SK-N-SH (cell line): ENCODE results near the gene PRAME. TPM values are rescaled to one million over a fixed set of nuclear protein-coding genes. Genes with fewer than 3 reads are reported as not detected.

Source experiments
- CTCF ChIA-PET: fragments of 300-600, 350-600 bp; formaldehyde crosslinking; extraction: SDS; loops from one replicate; lab custom pipeline; 2021; lab: Yijun Ruan, JAX
- POLR2A ChIA-PET: fragments of 350-600 bp; sonication (Branson Sonifier 250); formaldehyde crosslinking; extraction: SDS; loops from one replicate; lab custom pipeline; 2020; ENCODE audit warnings: antibody characterized with exemption, inconsistent platforms; lab: Yijun Ruan, JAX
- DNase-seq: peaks from one replicate; pipeline ENCODE4 v3.0.0; 2012
- H2AFZ ChIP-seq: fragments of 200-600 bp; sonication (generic); 2 replicates; pipeline ENCODE4 v1.8.1; 2016; ENCODE audit warnings: antibody characterized with exemption, mild to moderate bottlenecking, low read depth
- H3F3A ChIP-seq: fragments of 200-600 bp; sonication (generic); replicated peaks from 2 replicates; pipeline ENCODE3; 2016; ENCODE audit warnings: antibody characterized with exemption, mild to moderate bottlenecking; ENCODE audit not compliant: insufficient read depth
- H3K27ac ChIP-seq, 2 experiments: fragments of 200-500 bp in 1 of 2; fragments of 200-600 bp in 1 of 2; sonication (Bioruptor generic) in 1 of 2; sonication (generic), shearing (Covaris generic) in 1 of 2; 2 replicates each; pipeline versions ENCODE4 v1.5.1 to v1.6.1; 2014 to 2016; ENCODE audit warnings: low read depth in 2 of 2, inconsistent platforms in 1 of 2, low read length in 1 of 2, mild to moderate bottlenecking in 1 of 2, mixed read lengths in 1 of 2
- H3K27me3 ChIP-seq: fragments of 200-600 bp; sonication (generic), shearing (Covaris generic); 2 replicates; pipeline ENCODE4 v1.6.1; 2016; ENCODE audit warnings: mixed run types; ENCODE audit not compliant: insufficient read depth
- H3K36me3 ChIP-seq, 2 experiments: fragments of 200-500 bp in 1 of 2; fragments of 200-600 bp in 1 of 2; sonication (Bioruptor generic) in 1 of 2; sonication (generic) in 1 of 2; replicated peaks in 1 of 2; 2 replicates each; pipeline versions ENCODE3 to v1.5.1; 2014 to 2016; ENCODE audit warnings: low read length in 1 of 2, mild to moderate bottlenecking in 1 of 2; ENCODE audit not compliant: insufficient read depth in 2 of 2, control insufficient read depth in 1 of 2
- H3K4me1 ChIP-seq, 2 experiments: fragments of 200-500 bp in 1 of 2; fragments of 200-600 bp in 1 of 2; sonication (Bioruptor generic) in 1 of 2; sonication (generic), shearing (Covaris generic) in 1 of 2; 2 replicates each; pipeline versions ENCODE4 v1.5.1 to v1.6.1; 2014 to 2016; ENCODE audit warnings: low read depth in 1 of 2, low read length in 1 of 2, mixed run types in 1 of 2; ENCODE audit not compliant: insufficient read depth in 2 of 2, control insufficient read depth in 1 of 2
- H3K4me2 ChIP-seq: fragments of 200-600 bp; sonication (generic), shearing (Covaris generic); 2 replicates; pipeline ENCODE4 v1.6.1; 2017; ENCODE audit warnings: mixed run types
- H3K4me3 ChIP-seq, 2 experiments: fragments of 200-500 bp in 1 of 2; fragments of 200-600 bp in 1 of 2; sonication (Bioruptor generic) in 1 of 2; sonication (generic), shearing (Covaris generic) in 1 of 2; 2 replicates each; pipeline versions ENCODE4 v1.5.1 to v1.8.1; 2014 to 2016; ENCODE audit warnings: low read depth in 2 of 2, inconsistent platforms in 1 of 2, low read length in 1 of 2, mild to moderate bottlenecking in 1 of 2, mixed read lengths in 1 of 2, moderate library complexity in 1 of 2
- H3K79me2 ChIP-seq: fragments of 200-600 bp; sonication (generic); 2 replicates; pipeline ENCODE4 v1.8.1; 2017; ENCODE audit warnings: mild to moderate bottlenecking; ENCODE audit not compliant: insufficient read depth
- H3K9ac ChIP-seq: fragments of 200-600 bp; sonication (generic); 2 replicates; pipeline ENCODE4 v1.6.1; 2017; ENCODE audit warnings: mixed run types
- H3K9me2 ChIP-seq: fragments of 200-600 bp; sonication (generic); 2 replicates; pipeline ENCODE4 v1.6.1; 2017; ENCODE audit warnings: mixed run types
- H3K9me3 ChIP-seq: fragments of 200-600 bp; sonication (generic); 2 replicates; pipeline ENCODE4 v1.6.1; 2017; ENCODE audit warnings: mixed run types, mild to moderate bottlenecking, moderate library complexity
- H4K20me1 ChIP-seq: fragments of 200-600 bp; sonication (generic); 2 replicates; pipeline ENCODE4 v1.6.1; 2017; ENCODE audit warnings: mild to moderate bottlenecking, mixed run types; ENCODE audit not compliant: insufficient read depth
- CHD2 ChIP-seq: fragments of 150-350 bp; IDR thresholded peaks from 2 replicates; pipeline ENCODE4 v1.6.1; 2018; ENCODE audit warnings: low read length; ENCODE audit not compliant: partially characterized antibody
- ELF1 ChIP-seq: IDR thresholded peaks from 2 replicates; pipeline ENCODE4 v1.4.0; 2012
- EZH2phosphoT487 ChIP-seq: fragments of 200-600 bp; sonication (generic); IDR thresholded peaks from 2 replicates; pipeline ENCODE4 v1.6.1; 2017; ENCODE audit warnings: low read depth, mixed run types, mild to moderate bottlenecking, antibody characterized with exemption, moderate library complexity, borderline replicate concordance
- FOSL2 ChIP-seq: IDR thresholded peaks from 2 replicates; pipeline ENCODE4 v1.4.0; 2012; ENCODE audit warnings: low read depth, mild to moderate bottlenecking, moderate library complexity, borderline replicate concordance
- FOXJ3 ChIP-seq: sonication (generic); formaldehyde crosslinking; IDR thresholded peaks from 2 replicates; pipeline ENCODE4 v1.5.1; 2020; ENCODE audit warnings: mild to moderate bottlenecking, missing genetic modification reagents
- FOXM1 ChIP-seq: IDR thresholded peaks from 2 replicates; pipeline ENCODE4 v1.4.0; 2012; ENCODE audit warnings: low read depth, mild to moderate bottlenecking
- GABPA ChIP-seq: IDR thresholded peaks from 2 replicates; pipeline ENCODE4 v1.4.0; 2012; ENCODE audit warnings: low read depth, mild to moderate bottlenecking
- GATA2 ChIP-seq: sonication (generic); formaldehyde crosslinking; IDR thresholded peaks from 2 replicates; pipeline ENCODE4 v1.5.0; 2020; ENCODE audit warnings: mild to moderate bottlenecking, missing genetic modification reagents
- JUND ChIP-seq: IDR thresholded peaks from 2 replicates; pipeline ENCODE4 v1.4.0; 2012
- MEF2A ChIP-seq: IDR thresholded peaks from 2 replicates; pipeline ENCODE4 v1.4.0; 2012; ENCODE audit warnings: low read depth, borderline replicate concordance
- MXI1 ChIP-seq: IDR thresholded peaks from 2 replicates; pipeline ENCODE4 v1.6.1; 2012; ENCODE audit warnings: mild to moderate bottlenecking, low read depth, low read length, improper control_type of control experiment
- NRF1 ChIP-seq: IDR thresholded peaks from 2 replicates; pipeline ENCODE4 v1.6.1; 2012; ENCODE audit warnings: low read depth, mild to moderate bottlenecking, low read length
- RAD21 ChIP-seq: IDR thresholded peaks from 2 replicates; pipeline ENCODE4 v1.6.1; 2012; ENCODE audit warnings: mild to moderate bottlenecking, low read length
- RCOR1 ChIP-seq: fragments of 150-350 bp; IDR thresholded peaks from 2 replicates; pipeline ENCODE4 v1.6.1; 2017; ENCODE audit warnings: antibody characterized with exemption, low read length
- RXRA ChIP-seq: IDR thresholded peaks from 2 replicates; pipeline ENCODE4 v1.4.0; 2012; ENCODE audit warnings: low read depth, mild to moderate bottlenecking, borderline replicate concordance
- SIN3A ChIP-seq: IDR thresholded peaks from 2 replicates; pipeline ENCODE4 v1.6.1; 2012; ENCODE audit warnings: low read depth, mild to moderate bottlenecking, low read length, moderate library complexity, borderline replicate concordance
- TAF1 ChIP-seq: IDR thresholded peaks from 2 replicates; pipeline ENCODE4 v1.6.1; 2012; ENCODE audit warnings: low read depth, mild to moderate bottlenecking, low read length, moderate library complexity, borderline replicate concordance
- TCF12 ChIP-seq: IDR thresholded peaks from 2 replicates; pipeline ENCODE4 v1.4.0; 2012
- TEAD4 ChIP-seq: IDR thresholded peaks from 2 replicates; pipeline ENCODE4 v1.4.0; 2012; ENCODE audit warnings: mild to moderate bottlenecking, borderline replicate concordance; ENCODE audit not compliant: insufficient read depth
- WGBS: methylation state at CpG from one replicate; pipeline ENCODE4 v1.1.6; 2017; ENCODE audit warnings: low lambda C conversion rate; 5-methylcytosine and 5-hydroxymethylcytosine counted together
- polyA plus RNA-seq, 3 experiments: library from polyadenylated mRNA; depleted of rRNA; stranded (reverse); fragments of >200 nt; gene quantifications; 2 replicates each; pipeline ENCODE4 v1.2.3, GENCODE V29; 2012
- TF ChIP-seq, protein P1 (sequence below): IDR thresholded peaks from 2 replicates; pipeline ENCODE4 v1.4.0; 2012; ENCODE audit warnings: low read depth
- TF ChIP-seq, protein P2 (sequence below): IDR thresholded peaks from 2 replicates; pipeline ENCODE4 v1.4.0; 2012; ENCODE audit warnings: low read depth, borderline replicate concordance
- TF ChIP-seq, protein P3 (sequence below): fragments of 150-350 bp; IDR thresholded peaks from 2 replicates; pipeline ENCODE4 v1.6.1; 2017; ENCODE audit warnings: antibody characterized with exemption, low read length, low read depth, borderline replicate concordance
- TF ChIP-seq, protein P4 (sequence below): fragments of 200-600 bp; sonication (generic); IDR thresholded peaks from 2 replicates; pipeline ENCODE4 v1.6.1; 2017; ENCODE audit warnings: antibody characterized with exemption, mild to moderate bottlenecking, moderate library complexity
- TF ChIP-seq, protein P5 (sequence below): IDR thresholded peaks from 2 replicates; pipeline ENCODE4; 2012

PRAME gene
- polyA plus RNA-seq, 1 of the 3 experiments (the other 2 are of a cell fraction), result 193 TPM

DNA sequence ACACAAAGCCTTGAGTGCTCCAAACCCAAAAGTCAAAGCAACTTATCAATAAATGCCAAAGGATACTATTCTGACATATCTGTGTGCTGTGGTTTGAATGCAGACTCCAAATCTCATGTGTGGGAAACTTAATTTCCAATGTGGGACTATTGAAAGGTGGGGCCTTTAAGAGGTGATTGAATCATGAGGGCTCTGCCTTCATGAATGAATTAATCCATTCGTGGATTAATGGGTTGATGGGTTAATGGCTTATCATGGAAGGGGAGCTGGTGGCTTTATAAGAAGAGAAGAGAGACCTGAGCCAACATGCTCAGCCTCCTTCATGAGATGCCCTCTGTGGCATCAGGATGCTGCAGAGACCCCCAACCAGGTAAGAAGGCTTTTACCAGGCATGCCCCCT, 22.1 kb downstream of the PRAME start (continued):
- TF ChIP-seq MXI1, result no peak
- no peak for TF ChIP-seq FOXJ3
- no peak for TF ChIP-seq MEF2A
- TF ChIP-seq, protein P1, sequence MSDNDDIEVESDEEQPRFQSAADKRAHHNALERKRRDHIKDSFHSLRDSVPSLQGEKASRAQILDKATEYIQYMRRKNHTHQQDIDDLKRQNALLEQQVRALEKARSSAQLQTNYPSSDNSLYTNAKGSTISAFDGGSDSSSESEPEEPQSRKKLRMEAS, result no peak
- TF ChIP-seq, protein P2, sequence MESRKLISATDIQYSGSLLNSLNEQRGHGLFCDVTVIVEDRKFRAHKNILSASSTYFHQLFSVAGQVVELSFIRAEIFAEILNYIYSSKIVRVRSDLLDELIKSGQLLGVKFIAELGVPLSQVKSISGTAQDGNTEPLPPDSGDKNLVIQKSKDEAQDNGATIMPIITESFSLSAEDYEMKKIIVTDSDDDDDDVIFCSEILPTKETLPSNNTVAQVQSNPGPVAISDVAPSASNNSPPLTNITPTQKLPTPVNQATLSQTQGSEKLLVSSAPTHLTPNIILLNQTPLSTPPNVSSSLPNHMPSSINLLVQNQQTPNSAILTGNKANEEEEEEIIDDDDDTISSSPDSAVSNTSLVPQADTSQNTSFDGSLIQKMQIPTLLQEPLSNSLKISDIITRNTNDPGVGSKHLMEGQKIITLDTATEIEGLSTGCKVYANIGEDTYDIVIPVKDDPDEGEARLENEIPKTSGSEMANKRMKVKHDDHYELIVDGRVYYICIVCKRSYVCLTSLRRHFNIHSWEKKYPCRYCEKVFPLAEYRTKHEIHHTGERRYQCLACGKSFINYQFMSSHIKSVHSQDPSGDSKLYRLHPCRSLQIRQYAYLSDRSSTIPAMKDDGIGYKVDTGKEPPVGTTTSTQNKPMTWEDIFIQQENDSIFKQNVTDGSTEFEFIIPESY, result no peak
- no peak for TF ChIP-seq SIN3A
- TF ChIP-seq, protein P3, sequence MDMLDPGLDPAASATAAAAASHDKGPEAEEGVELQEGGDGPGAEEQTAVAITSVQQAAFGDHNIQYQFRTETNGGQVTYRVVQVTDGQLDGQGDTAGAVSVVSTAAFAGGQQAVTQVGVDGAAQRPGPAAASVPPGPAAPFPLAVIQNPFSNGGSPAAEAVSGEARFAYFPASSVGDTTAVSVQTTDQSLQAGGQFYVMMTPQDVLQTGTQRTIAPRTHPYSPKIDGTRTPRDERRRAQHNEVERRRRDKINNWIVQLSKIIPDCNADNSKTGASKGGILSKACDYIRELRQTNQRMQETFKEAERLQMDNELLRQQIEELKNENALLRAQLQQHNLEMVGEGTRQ, result no peak

DNA sequence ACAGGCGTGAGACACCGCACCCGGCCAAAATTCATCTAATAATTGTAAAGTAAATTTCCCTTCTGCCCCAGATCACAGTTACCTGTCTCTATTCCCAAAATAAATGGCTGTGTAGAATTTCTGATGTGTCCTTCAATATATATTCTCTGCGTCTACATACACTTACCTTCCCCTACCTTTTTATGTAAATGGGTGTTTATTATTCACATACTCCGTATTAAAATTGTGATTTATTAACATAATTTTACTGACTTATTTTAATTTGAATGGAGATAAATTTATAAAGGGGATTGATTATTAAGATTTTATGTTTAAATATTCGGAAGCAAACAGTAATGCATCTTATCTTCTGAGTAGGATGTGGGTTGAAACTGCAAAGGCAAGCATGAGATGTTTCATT, 22.6 kb downstream of the PRAME start:
- Histone ChIP-seq H3K9me2 (no peaks in the 10 kb centered on the region), H3K9me3 (no peaks in the 10 kb centered on the region), H3K27ac (no peak overlapping the region), H3K4me2 (no peak overlapping the region), H3K36me3 (no peaks in the 10 kb centered on the region), H3K9ac (no peak overlapping the region), H4K20me1 (no peaks in the 10 kb centered on the region), H2AFZ (no peak overlapping the region), H3K4me1 (no peaks in the 10 kb centered on the region), H3K27me3 (no peaks in the 10 kb centered on the region), H3K79me2 (no peaks in the 10 kb centered on the region), H3F3A (no peaks in the 10 kb centered on the region), H3K4me3 (no peak overlapping the region)
- POLR2A ChIA-PET, result no interaction called here
- WGBS, result 65% methylated on average over 6 of the region's 6 CpGs
- TF ChIP-seq ELF1, result no peak
- no peak for TF ChIP-seq NRF1
- TF ChIP-seq TCF12, result no peak
- TF ChIP-seq FOSL2, result no peak
- no peak for TF ChIP-seq RCOR1
- TF ChIP-seq CHD2, result no peak
- TF ChIP-seq GABPA, result no peak
- TF ChIP-seq, protein P4, sequence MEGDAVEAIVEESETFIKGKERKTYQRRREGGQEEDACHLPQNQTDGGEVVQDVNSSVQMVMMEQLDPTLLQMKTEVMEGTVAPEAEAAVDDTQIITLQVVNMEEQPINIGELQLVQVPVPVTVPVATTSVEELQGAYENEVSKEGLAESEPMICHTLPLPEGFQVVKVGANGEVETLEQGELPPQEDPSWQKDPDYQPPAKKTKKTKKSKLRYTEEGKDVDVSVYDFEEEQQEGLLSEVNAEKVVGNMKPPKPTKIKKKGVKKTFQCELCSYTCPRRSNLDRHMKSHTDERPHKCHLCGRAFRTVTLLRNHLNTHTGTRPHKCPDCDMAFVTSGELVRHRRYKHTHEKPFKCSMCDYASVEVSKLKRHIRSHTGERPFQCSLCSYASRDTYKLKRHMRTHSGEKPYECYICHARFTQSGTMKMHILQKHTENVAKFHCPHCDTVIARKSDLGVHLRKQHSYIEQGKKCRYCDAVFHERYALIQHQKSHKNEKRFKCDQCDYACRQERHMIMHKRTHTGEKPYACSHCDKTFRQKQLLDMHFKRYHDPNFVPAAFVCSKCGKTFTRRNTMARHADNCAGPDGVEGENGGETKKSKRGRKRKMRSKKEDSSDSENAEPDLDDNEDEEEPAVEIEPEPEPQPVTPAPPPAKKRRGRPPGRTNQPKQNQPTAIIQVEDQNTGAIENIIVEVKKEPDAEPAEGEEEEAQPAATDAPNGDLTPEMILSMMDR, result no peak
- TF ChIP-seq EZH2phosphoT487, result no peak
- TF ChIP-seq FOXM1, result no peak
- TF ChIP-seq JUND, result no peak
- no peak for TF ChIP-seq MEF2A
- TF ChIP-seq RAD21, result no peak
- TF ChIP-seq, protein P1, result no peak
- TF ChIP-seq RXRA, result no peak
- no peak for TF ChIP-seq TEAD4
- TF ChIP-seq, protein P5, sequence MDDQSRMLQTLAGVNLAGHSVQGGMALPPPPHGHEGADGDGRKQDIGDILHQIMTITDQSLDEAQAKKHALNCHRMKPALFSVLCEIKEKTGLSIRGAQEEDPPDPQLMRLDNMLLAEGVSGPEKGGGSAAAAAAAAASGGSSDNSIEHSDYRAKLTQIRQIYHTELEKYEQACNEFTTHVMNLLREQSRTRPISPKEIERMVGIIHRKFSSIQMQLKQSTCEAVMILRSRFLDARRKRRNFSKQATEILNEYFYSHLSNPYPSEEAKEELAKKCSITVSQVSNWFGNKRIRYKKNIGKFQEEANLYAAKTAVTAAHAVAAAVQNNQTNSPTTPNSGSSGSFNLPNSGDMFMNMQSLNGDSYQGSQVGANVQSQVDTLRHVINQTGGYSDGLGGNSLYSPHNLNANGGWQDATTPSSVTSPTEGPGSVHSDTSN, result no peak
- no peak for TF ChIP-seq GATA2 (CRISPR knock-in tag)
- TF ChIP-seq TAF1, result no peak
- CTCF ChIA-PET, result interaction anchor here (2.2 kb wide), 1 partner anchor 72 kb away, joined by 10 read pairs; no protein-coding TSS in a partner anchor
- DNase-seq, result no peak
